Measurements from ENCODE around the gene BNIPL.

Gene BNIPL

GRCh38 chr1:151059109-151060006, 23.0 kb downstream of the BNIPL start, which contains the start of gene CDC42SE1:
Gene CDC42SE1, minus strand, starts transcription at chr1:151059622. Its CDS starts 3,892 bp downstream, at chr1:151055730.
- peak; percentile 85 for DNase-seq

- DNase-seq: no peak
Measured at GRCh38 chr1:151060007-151060656, 23.7 kb downstream of the BNIPL start, which contains the start of gene MLLT11. Gene MLLT11, plus strand, starts transcription at chr1:151060397. Its CDS starts 6,828 bp downstream, at chr1:151067225.

- DNase-seq: no peak
Measured at GRCh38 chr1:151060657-151061421, 24.5 kb downstream of the BNIPL start.

GRCh38 chr1:151061704-151062103, 25.3 kb downstream of the BNIPL start:
- DNase-seq: no peak

- no peak for DNase-seq
Measured at GRCh38 chr1:151062741-151063371, 26.5 kb downstream of the BNIPL start.

- DNase-seq: no peak
Measured at GRCh38 chr1:151065089-151065645, 28.8 kb downstream of the BNIPL start.

- no peak for DNase-seq
Measured at GRCh38 chr1:151067185-151067584, 30.8 kb downstream of the BNIPL start.

GRCh38 chr1:151069103-151069486, 32.7 kb downstream of the BNIPL start:
- no peak for DNase-seq

GRCh38 chr1:151070474-151071276, 34.3 kb downstream of the BNIPL start, which contains the start of gene GABPB2:
Gene GABPB2, plus strand, starts transcription at chr1:151070761. Its CDS starts 17,429 bp downstream, at chr1:151088190.
- DNase-seq: peak; percentile 90

GRCh38 chr1:151072224-151072623, 35.8 kb downstream of the BNIPL start:
- DNase-seq: no peak

GRCh38 chr1:151085953-151086559, 49.7 kb downstream of the BNIPL start:
- DNase-seq: no peak
